GM08714 (cell line): ENCODE results near the gene PAK5.

Source experiments
- H3K4me3 ChIP-seq: fragments of 200-500 bp; sonication (Bioruptor generic); 2 replicates; pipeline ENCODE4 v1.5.1; 2014; ENCODE audit warnings: mild to moderate bottlenecking, low read length, inconsistent platforms
- ZNF274 ChIP-seq: IDR thresholded peaks from 2 replicates; pipeline ENCODE4 v1.6.1; 2012; ENCODE audit warnings: mild to moderate bottlenecking, low read depth, low read length

PAK5 gene

DNA sequence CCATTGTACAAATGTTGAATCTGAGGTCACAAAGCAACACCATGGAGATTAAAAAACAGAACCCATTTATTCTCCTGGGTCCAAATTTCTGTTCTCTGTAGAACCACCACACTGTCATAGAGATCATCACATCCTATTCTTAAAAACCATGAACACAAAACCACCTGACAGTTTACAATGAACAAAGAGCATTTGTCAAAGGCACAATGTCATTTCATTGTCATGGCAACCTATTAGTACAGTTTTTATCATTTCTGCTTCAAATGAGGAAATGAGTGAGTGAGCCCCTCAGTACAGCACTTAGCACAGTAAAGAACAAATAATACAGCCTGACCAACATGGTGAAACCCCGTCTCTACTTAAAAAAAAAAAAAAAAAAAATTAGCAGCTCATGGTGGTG, 347.6 kb downstream of the PAK5 start:
- H3K4me3 ChIP-seq = no peak overlapping the region
- TF ChIP-seq ZNF274 = no peak

- no peak for TF ChIP-seq ZNF274
- H3K4me3 ChIP-seq = no peak overlapping the region
Measured at GRCh38 chr20:9490631-9491030, 348.2 kb downstream of the PAK5 start.

DNA sequence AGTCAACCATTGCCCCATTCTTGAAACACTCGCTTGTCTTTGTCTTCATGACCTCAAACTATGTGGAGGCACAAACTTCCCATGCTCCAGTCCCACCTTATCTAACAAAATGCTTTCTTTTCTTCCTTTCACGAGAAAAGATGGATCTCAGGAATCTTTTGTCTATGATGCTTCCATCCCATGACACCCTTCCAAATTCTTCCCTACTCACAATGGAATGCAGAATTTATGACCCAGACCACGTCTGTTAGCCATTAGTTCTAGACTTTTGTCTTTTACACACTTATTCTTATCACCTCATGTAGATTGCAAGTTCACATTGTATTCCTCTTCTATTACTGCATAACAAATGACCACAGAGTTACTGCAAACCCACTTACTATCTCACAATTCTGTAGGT, 348.7 kb downstream of the PAK5 start:
- H3K4me3 ChIP-seq = no peak overlapping the region
- TF ChIP-seq ZNF274 = no peak

DNA sequence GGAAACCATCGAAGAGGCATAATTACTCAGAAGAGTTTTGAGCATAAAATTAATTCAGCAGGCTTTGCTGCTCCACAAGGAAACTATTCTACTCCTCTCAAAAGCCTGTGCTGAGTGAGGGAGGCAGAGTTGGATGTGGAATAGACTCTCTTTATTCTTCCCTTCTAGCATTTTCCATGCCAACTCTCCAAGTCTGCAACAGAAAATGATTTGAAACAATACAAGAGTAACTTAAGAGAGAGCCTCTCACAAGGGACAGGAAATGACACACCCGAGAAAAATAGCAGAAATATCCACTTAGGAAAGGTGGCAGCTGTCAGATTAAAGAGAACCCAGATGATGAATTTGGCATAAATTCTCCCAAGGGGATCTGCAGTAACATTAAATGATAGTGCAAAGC, 350.8 kb downstream of the PAK5 start:
- H3K4me3 ChIP-seq = no peak overlapping the region
- no peak for TF ChIP-seq ZNF274
